Ishikawa (cell line): ENCODE results near the gene ANKS6.

Experiments used
- CEBPB ChIP-seq: IDR thresholded peaks from 2 replicates; pipeline ENCODE4 v1.6.1; 2012
- EP300 ChIP-seq: IDR thresholded peaks from 2 replicates; pipeline ENCODE4 v1.6.1; 2012; ENCODE audit warnings: borderline replicate concordance

DNA sequence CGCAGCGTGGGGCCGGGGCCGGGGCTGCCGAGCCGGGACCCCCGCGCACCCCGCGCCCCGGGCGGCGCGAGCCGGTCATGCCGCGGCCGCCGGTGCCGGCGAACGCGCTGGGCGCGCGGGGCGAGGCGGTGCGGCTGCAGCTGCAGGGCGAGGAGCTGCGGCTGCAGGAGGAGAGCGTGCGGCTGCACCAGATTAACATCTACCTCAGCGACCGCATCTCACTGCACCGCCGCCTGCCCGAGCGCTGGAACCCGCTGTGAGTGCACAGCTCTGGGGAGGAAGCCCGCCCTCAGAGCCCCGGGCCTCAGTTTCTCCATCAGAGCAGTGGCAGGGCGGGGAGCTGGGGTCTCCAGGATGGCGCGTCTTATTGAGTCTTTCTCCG is 11.4 kb upstream of the ANKS6 start:
- TF ChIP-seq EP300 (no peak), CEBPB (no peak)
